ENCODE data around the gene SCD5. TPM values are rescaled to one million over a fixed set of nuclear protein-coding genes. Genes with fewer than 3 reads are reported as not detected.

The SCD5 gene
- total and polyA plus RNA-seq, 9 of the 15 experiments (the other 6 are each of a cell fraction or from before 2014, with no cell fraction given): 0.01 to 0.20 (median 0.03) TPM; not detected in 5

DNA sequence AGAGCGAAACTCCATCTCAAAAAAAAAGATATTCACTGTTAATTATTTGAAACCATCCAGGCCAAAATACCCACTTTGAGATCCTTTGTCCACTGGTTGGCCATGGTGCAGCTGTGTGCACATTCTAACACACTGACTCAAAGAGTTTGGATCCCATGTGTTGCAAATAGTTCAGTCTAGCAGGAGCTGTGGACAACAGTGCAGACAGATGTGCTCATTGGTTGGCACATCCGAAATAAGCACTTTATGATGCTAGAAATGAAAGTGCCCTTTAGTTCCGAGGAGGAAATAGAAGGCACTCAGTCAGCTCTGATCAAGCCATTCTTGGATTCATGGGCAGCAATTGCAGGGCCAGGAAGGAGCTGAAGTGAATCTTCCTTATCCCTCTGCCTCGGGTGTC, 173.8 kb downstream of the SCD5 start:
- no peaks in the 10 kb centered on the region for H4K20me1 ChIP-seq (replicated peaks; ENCODE audit: control insufficient read depth, insufficient read depth, low read length)
- H3K9me1 ChIP-seq (ENCODE audit: control insufficient read depth, insufficient read depth, low read length): no peaks in the 10 kb centered on the region
- peaks cover 20 to 42% of the 10 kb centered on the region in 2 experiments for H3K27me3 ChIP-seq (ENCODE audit: control insufficient read depth in 2 of 2, insufficient read depth in 2 of 2, low read length in 2 of 2)
- H3K79me2 ChIP-seq (ENCODE audit: control insufficient read depth, insufficient read depth, low read length): no peaks in the 10 kb centered on the region
- no peak overlapping the region for H3K4me2 ChIP-seq (ENCODE audit: insufficient read depth, low read length)
- no peaks in the 10 kb centered on the region for H3K36me3 ChIP-seq (ENCODE audit: control insufficient read depth, insufficient read depth, low read length)
- H3K9me3 ChIP-seq (replicated peaks; ENCODE audit: control insufficient read depth, insufficient read depth, low read depth, low read length): no peaks in the 10 kb centered on the region
- FAIRE-seq (no peak), DNase-seq (ENCODE audit: extremely low read depth in 1 of 4, low spot score in 3 of 4) (no peak), ATAC-seq (no peak)
- 0% methylated on average over 4 of the region's 4 CpGs for WGBS (ENCODE audit: insufficient coverage, low coverage, missing lambda C conversion rate)
- BruUV-seq (replicated peaks): no TSS peak
- H3K27ac ChIP-seq (ENCODE audit: extremely low read depth, low read depth, low read length): no peak overlapping the region
- ChIA-PET POLR2A (interaction anchor here (0.6 kb wide), 2 partner anchors 9 to 169 kb away, joined by 3 read pairs; no protein-coding TSS in a partner anchor), CTCF (ENCODE audit: low intra/inter-chr PET ratio) (no interaction called here)
- H3K4me1 ChIP-seq (replicated peaks in 1 of 2; ENCODE audit: control insufficient read depth in 2 of 2, insufficient read depth in 2 of 2, low read length in 2 of 2): no peaks in the 10 kb centered on the region
- intact Hi-C loops (cut with micrococcal nuclease) (no loop called here), in situ Hi-C loops (cut with MboI) (no loop called here)
- no peak overlapping the region for H2AFZ ChIP-seq (ENCODE audit: low read depth, low read length)
- TF ChIP-seq SLC30A9 (CRISPR knock-in tag; IDR thresholded peaks at IDR 0.05) (no peak), FOXK1 (CRISPR knock-in tag; IDR thresholded peaks at IDR 0.05; ENCODE audit: borderline replicate concordance) (no peak), FOXA3 (CRISPR knock-in tag; conservative IDR thresholded peaks at IDR 0.05 in 1 of 2, IDR thresholded peaks at IDR 0.05 in 1 of 2) (no peak), ZBED1 (IDR thresholded peaks at IDR 0.05) (no peak), MXI1 (IDR thresholded peaks at IDR 0.05; ENCODE audit: low read depth, low read length) (no peak), HEY1 (CRISPR knock-in tag; IDR thresholded peaks at IDR 0.05; ENCODE audit: borderline replicate concordance) (no peak), ZNF347 (CRISPR knock-in tag; IDR thresholded peaks at IDR 0.05; ENCODE audit: low read depth) (no peak)
- TF ChIP-seq, protein P1, sequence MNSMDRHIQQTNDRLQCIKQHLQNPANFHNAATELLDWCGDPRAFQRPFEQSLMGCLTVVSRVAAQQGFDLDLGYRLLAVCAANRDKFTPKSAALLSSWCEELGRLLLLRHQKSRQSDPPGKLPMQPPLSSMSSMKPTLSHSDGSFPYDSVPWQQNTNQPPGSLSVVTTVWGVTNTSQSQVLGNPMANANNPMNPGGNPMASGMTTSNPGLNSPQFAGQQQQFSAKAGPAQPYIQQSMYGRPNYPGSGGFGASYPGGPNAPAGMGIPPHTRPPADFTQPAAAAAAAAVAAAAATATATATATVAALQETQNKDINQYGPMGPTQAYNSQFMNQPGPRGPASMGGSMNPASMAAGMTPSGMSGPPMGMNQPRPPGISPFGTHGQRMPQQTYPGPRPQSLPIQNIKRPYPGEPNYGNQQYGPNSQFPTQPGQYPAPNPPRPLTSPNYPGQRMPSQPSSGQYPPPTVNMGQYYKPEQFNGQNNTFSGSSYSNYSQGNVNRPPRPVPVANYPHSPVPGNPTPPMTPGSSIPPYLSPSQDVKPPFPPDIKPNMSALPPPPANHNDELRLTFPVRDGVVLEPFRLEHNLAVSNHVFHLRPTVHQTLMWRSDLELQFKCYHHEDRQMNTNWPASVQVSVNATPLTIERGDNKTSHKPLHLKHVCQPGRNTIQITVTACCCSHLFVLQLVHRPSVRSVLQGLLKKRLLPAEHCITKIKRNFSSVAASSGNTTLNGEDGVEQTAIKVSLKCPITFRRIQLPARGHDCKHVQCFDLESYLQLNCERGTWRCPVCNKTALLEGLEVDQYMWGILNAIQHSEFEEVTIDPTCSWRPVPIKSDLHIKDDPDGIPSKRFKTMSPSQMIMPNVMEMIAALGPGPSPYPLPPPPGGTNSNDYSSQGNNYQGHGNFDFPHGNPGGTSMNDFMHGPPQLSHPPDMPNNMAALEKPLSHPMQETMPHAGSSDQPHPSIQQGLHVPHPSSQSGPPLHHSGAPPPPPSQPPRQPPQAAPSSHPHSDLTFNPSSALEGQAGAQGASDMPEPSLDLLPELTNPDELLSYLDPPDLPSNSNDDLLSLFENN (IDR thresholded peaks at IDR 0.05; ENCODE audit: low read depth in 2 of 2, low read length in 2 of 2): no peak
- TF ChIP-seq, protein P2, sequence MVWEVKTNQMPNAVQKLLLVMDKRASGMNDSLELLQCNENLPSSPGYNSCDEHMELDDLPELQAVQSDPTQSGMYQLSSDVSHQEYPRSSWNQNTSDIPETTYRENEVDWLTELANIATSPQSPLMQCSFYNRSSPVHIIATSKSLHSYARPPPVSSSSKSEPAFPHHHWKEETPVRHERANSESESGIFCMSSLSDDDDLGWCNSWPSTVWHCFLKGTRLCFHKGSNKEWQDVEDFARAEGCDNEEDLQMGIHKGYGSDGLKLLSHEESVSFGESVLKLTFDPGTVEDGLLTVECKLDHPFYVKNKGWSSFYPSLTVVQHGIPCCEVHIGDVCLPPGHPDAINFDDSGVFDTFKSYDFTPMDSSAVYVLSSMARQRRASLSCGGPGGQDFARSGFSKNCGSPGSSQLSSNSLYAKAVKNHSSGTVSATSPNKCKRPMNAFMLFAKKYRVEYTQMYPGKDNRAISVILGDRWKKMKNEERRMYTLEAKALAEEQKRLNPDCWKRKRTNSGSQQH (CRISPR knock-in tag; IDR thresholded peaks at IDR 0.05): no peak
- TF ChIP-seq, protein P3, sequence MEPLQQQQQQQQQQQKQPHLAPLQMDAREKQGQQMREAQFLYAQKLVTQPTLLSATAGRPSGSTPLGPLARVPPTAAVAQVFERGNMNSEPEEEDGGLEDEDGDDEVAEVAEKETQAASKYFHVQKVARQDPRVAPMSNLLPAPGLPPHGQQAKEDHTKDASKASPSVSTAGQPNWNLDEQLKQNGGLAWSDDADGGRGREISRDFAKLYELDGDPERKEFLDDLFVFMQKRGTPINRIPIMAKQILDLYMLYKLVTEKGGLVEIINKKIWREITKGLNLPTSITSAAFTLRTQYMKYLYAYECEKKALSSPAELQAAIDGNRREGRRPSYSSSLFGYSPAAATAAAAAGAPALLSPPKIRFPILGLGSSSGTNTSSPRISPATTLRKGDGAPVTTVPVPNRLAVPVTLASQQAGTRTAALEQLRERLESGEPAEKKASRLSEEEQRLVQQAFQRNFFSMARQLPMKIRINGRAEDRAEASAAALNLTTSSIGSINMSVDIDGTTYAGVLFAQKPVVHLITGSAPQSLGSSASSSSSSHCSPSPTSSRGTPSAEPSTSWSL (CRISPR knock-in tag; IDR thresholded peaks at IDR 0.05; ENCODE audit: borderline replicate concordance): no peak
- TF ChIP-seq, protein P4, sequence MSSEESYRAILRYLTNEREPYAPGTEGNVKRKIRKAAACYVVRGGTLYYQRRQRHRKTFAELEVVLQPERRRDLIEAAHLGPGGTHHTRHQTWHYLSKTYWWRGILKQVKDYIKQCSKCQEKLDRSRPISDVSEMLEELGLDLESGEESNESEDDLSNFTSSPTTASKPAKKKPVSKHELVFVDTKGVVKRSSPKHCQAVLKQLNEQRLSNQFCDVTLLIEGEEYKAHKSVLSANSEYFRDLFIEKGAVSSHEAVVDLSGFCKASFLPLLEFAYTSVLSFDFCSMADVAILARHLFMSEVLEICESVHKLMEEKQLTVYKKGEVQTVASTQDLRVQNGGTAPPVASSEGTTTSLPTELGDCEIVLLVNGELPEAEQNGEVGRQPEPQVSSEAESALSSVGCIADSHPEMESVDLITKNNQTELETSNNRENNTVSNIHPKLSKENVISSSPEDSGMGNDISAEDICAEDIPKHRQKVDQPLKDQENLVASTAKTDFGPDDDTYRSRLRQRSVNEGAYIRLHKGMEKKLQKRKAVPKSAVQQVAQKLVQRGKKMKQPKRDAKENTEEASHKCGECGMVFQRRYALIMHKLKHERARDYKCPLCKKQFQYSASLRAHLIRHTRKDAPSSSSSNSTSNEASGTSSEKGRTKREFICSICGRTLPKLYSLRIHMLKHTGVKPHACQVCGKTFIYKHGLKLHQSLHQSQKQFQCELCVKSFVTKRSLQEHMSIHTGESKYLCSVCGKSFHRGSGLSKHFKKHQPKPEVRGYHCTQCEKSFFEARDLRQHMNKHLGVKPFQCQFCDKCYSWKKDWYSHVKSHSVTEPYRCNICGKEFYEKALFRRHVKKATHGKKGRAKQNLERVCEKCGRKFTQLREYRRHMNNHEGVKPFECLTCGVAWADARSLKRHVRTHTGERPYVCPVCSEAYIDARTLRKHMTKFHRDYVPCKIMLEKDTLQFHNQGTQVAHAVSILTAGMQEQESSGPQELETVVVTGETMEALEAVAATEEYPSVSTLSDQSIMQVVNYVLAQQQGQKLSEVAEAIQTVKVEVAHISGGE (CRISPR knock-in tag; IDR thresholded peaks at IDR 0.05): no peak
- no peak overlapping the region for H3K4me3 ChIP-seq
- no peak overlapping the region for H3K9ac ChIP-seq (ENCODE audit: insufficient read depth in 1 of 2, low read depth in 2 of 2, low read length in 2 of 2)
